GM06990 (cell line): ENCODE results near the gene CEP85.
A peak's percentile ranks its signal among the peaks of the same experiment; 100 is the strongest.

Experiments used
- DNase-seq: peaks from one replicate; pipeline ENCODE4 v3.0.0-alpha.2; 2011; ENCODE audit not compliant: insufficient read length; ENCODE audit errors: extremely low read depth
- H3K27me3 ChIP-seq: replicated peaks from 2 replicates; pipeline ENCODE4 v1.6.0; 2011; ENCODE audit warnings: low read length; ENCODE audit not compliant: control insufficient read depth, insufficient read depth
- H3K36me3 ChIP-seq: 2 replicates; pipeline ENCODE4 v1.5.1; 2011; ENCODE audit warnings: low read length; ENCODE audit not compliant: control insufficient read depth, insufficient read depth
- H3K4me3 ChIP-seq: replicated peaks from 2 replicates; pipeline ENCODE4 v1.5.1; 2011; ENCODE audit warnings: low read depth, mild to moderate bottlenecking, control low read depth, low read length
- CTCF ChIP-seq: IDR thresholded peaks from 2 replicates; pipeline ENCODE4 v1.5.1; 2011; ENCODE audit warnings: low read length, control low read depth, mild to moderate bottlenecking, inconsistent platforms; ENCODE audit not compliant: insufficient read depth, poor library complexity, severe bottlenecking

Gene CEP85

GRCh38 chr1:26286064-26286416, 52.0 kb downstream of the CEP85 start:
- no peak for TF ChIP-seq CTCF
- peaks cover 2% of the 10 kb centered on the region; the same call in 1 of the 2 replicates for H3K36me3 ChIP-seq
- H3K4me3 ChIP-seq, result no peak overlapping the region
- DNase-seq, result no peak
- no peaks in the 10 kb centered on the region for H3K27me3 ChIP-seq

- peak; percentile 71 for DNase-seq
- Histone ChIP-seq H3K36me3 (peaks cover 2% of the 10 kb centered on the region; the same call in 1 of the 2 replicates), H3K4me3 (no peak overlapping the region), H3K27me3 (no peaks in the 10 kb centered on the region)
- no peak for TF ChIP-seq CTCF
Measured at GRCh38 chr1:26287033-26287711, 53.2 kb downstream of the CEP85 start.

- no peak for TF ChIP-seq CTCF
- H3K4me3 ChIP-seq, result no peak overlapping the region
- H3K36me3 ChIP-seq, result no peaks in the 10 kb centered on the region
Measured at GRCh38 chr1:26287811-26288210, 53.8 kb downstream of the CEP85 start.

GRCh38 chr1:26288311-26288941, 54.4 kb downstream of the CEP85 start:
- DNase-seq, result peak; percentile 63
- no peak for TF ChIP-seq CTCF
- no peaks in the 10 kb centered on the region for H3K27me3 ChIP-seq
- no peaks in the 10 kb centered on the region for H3K36me3 ChIP-seq
- H3K4me3 ChIP-seq, result no peak overlapping the region

More at GRCh38 chr1:26287811-26288210, 53.8 kb downstream of the CEP85 start:
- H3K27me3 ChIP-seq, result no peaks in the 10 kb centered on the region
- DNase-seq, result no peak

GRCh38 chr1:26289158-26290059, 55.4 kb downstream of the CEP85 start:
- H3K36me3 ChIP-seq, result no peaks in the 10 kb centered on the region
- peak; percentile 76 for DNase-seq
- no peak for TF ChIP-seq CTCF
- H3K4me3 ChIP-seq, result no peak overlapping the region
- no peaks in the 10 kb centered on the region for H3K27me3 ChIP-seq
